Hematopoietic multipotent progenitor cell treated with erythropoietin and hydrocortisone succinate and interleukin-3 and kit ligand, for 4 days (in vitro differentiated cells): Measurements from ENCODE around the gene DBN1.

Experiments
- DNase-seq: peaks from one replicate; pipeline ENCODE4 v3.0.0-alpha.2; 2015

DBN1 gene

GRCh38 chr5:177473443-177474001, at the start of gene DBN1:
TSS of gene DBN1 (minus strand) at chr5:177473634. CDS start at chr5:177473521, 113 bp downstream.
- DNase-seq, result peak; percentile 63

- peak; percentile 64 for DNase-seq
These were observed 47.6 kb upstream of the DBN1 start for GRCh38 chr5:177520916-177521513.

- no peak for DNase-seq
These were observed 46.8 kb upstream of the DBN1 start for GRCh38 chr5:177520271-177520670.

GRCh38 chr5:177519463-177520235, 46.2 kb upstream of the DBN1 start:
- no peak for DNase-seq

GRCh38 chr5:177516601-177517568, 43.5 kb upstream of the DBN1 start, which contains the start of gene DDX41:
TSS of gene DDX41 (minus strand) at chr5:177516961. CDS start at chr5:177516945, 16 bp downstream.
- peak; percentile 99 for DNase-seq

- DNase-seq, result no peak
These were observed 42.1 kb upstream of the DBN1 start for GRCh38 chr5:177515580-177515979.

- DNase-seq, result no peak
These were observed 41.1 kb upstream of the DBN1 start for GRCh38 chr5:177514541-177514940.

- no peak for DNase-seq
These were observed 40.1 kb upstream of the DBN1 start for GRCh38 chr5:177513500-177513899.

- no peak for DNase-seq
These were observed 39.4 kb upstream of the DBN1 start for GRCh38 chr5:177512736-177513380.

GRCh38 chr5:177511796-177512675, 38.6 kb upstream of the DBN1 start:
- no peak for DNase-seq

GRCh38 chr5:177511181-177511580, 37.7 kb upstream of the DBN1 start:
- DNase-seq, result no peak

GRCh38 chr5:177510567-177511053, 37.2 kb upstream of the DBN1 start:
- peak; percentile 84 for DNase-seq

GRCh38 chr5:177509991-177510566, 36.6 kb upstream of the DBN1 start:
- DNase-seq, result peak; percentile 61

GRCh38 chr5:177509381-177509951, 36.0 kb upstream of the DBN1 start, which contains the start of gene DOK3:
TSS of gene DOK3 (minus strand) at chr5:177509826. CDS start at chr5:177509540, 286 bp downstream.
- peak; percentile 69 for DNase-seq

- peak; percentile 85 for DNase-seq
These were observed 35.4 kb upstream of the DBN1 start for GRCh38 chr5:177508837-177509236.

- DNase-seq, result peak; percentile 31
These were observed 34.8 kb upstream of the DBN1 start for GRCh38 chr5:177508221-177508611.

- peak; percentile 67 for DNase-seq
These were observed 34.3 kb upstream of the DBN1 start for GRCh38 chr5:177507596-177508220.

GRCh38 chr5:177507165-177507564, 33.7 kb upstream of the DBN1 start:
- DNase-seq, result peak; percentile 77

- no peak for DNase-seq
These were observed 31.6 kb upstream of the DBN1 start for GRCh38 chr5:177505075-177505474.
